Stomach (tissue), 9 donors: ENCODE data around the gene ELP1. TPM values are rescaled to one million over a fixed set of nuclear protein-coding genes. Genes with fewer than 3 reads are reported as not detected.

Experiments used
- DNase-seq, 2 donors: peaks; one replicate each; pipeline versions ENCODE4 v3.0.0 to v3.0.0-alpha.2; 2013 to 2019
- H3K27ac ChIP-seq, 5 donors: fragments of 200-600 bp in 4 of 5; sonication (generic) in 4 of 5; one replicate each; pipeline ENCODE4 v1.5.1; 2013 to 2019; ENCODE audit warnings: mild to moderate bottlenecking in 1 of 5, moderate library complexity in 1 of 5
- H3K27me3 ChIP-seq, 3 donors: fragments of 200-600 bp; sonication (generic); one replicate each; pipeline ENCODE4 v1.5.1; 2017 to 2019; ENCODE audit warnings: mixed run types in 1 of 3
- H3K36me3 ChIP-seq, 4 donors: fragments of 200-600 bp; sonication (generic); 1 replicate in 3 of 4; 2 replicates in 1 of 4; pipeline ENCODE4 v1.5.1; 2016 to 2019
- H3K4me1 ChIP-seq, 4 donors: fragments of 200-600 bp; sonication (generic); one replicate each; pipeline ENCODE4 v1.5.1; 2016 to 2019
- H3K4me3 ChIP-seq, 4 donors: fragments of 200-600 bp; sonication (generic) in 3 of 4; one replicate each; pipeline ENCODE4 v1.5.1; 2016 to 2019; ENCODE audit warnings: mild to moderate bottlenecking in 1 of 4
- H3K9me3 ChIP-seq, 4 donors: fragments of 200-600 bp; sonication (generic); one replicate each; pipeline ENCODE4 v1.5.1; 2016 to 2019
- CTCF ChIP-seq, 7 experiments: fragments of 450-650 bp in 4 of 7; fragments of 200-600 bp in 3 of 7; sonication (generic) in 3 of 7; IDR thresholded peaks; one replicate each; pipeline ENCODE4 v1.5.1; 2016 to 2019; ENCODE audit warnings: antibody characterized with exemption in 7 of 7, control low read depth in 2 of 7, mild to moderate bottlenecking in 1 of 7
- EP300 ChIP-seq: sonication (generic); formaldehyde crosslinking; IDR thresholded peaks from one replicate; pipeline ENCODE4 v1.6.1; 2017; ENCODE audit warnings: antibody characterized with exemption
- POLR2A ChIP-seq, 4 donors: fragments of 450-650 bp; IDR thresholded peaks; one replicate each; pipeline ENCODE4 v1.6.1; 2016; ENCODE audit warnings: antibody characterized with exemption in 4 of 4, control low read depth in 2 of 4, mild to moderate bottlenecking in 1 of 4, moderate library complexity in 1 of 4
- POLR2AphosphoS5 ChIP-seq, 3 donors: sonication (generic); formaldehyde crosslinking; IDR thresholded peaks; one replicate each; pipeline ENCODE4 v1.6.1; 2016; ENCODE audit warnings: antibody characterized with exemption in 3 of 3
- WGBS, 5 donors: extraction: QIAGEN DNeasy Blood & Tissue Kit in 3 of 5; methylation state at CpG; one replicate each; pipeline versions ENCODE4 v1.1.5 to v1.1.7; 2013 to 2018; 5-methylcytosine and 5-hydroxymethylcytosine counted together
- intact Hi-C: fragments of 100-400 bp; cut with DNase I; formaldehyde crosslinking; loops from one replicate; pipeline ENCODE4 v1.15.1; 2023; ENCODE audit warnings: low total_unique reads
- polyA plus RNA-seq, 3 donors: library from polyadenylated mRNA; stranded (reverse); fragments of 200-250 nt; gene quantifications; one replicate each; pipeline ENCODE4 v1.2.3, GENCODE V29; 2013
- total RNA-seq, 5 donors: library from RNA; depleted of rRNA; stranded (reverse); fragments of >200 nt; gene quantifications; one replicate each; pipeline versions ENCODE4 v1.1.0 to v1.2.3, GENCODE V29; 2014 to 2016
- donor health status: healthy with polysubstance abuse.
- donor health status: Bipolar disorder and iron deficiency.
- donor health status: healthy.

The ELP1 gene
- total and polyA plus RNA-seq, 8 donors, result 6.0 to 47.3 (median 19.0) TPM

DNA sequence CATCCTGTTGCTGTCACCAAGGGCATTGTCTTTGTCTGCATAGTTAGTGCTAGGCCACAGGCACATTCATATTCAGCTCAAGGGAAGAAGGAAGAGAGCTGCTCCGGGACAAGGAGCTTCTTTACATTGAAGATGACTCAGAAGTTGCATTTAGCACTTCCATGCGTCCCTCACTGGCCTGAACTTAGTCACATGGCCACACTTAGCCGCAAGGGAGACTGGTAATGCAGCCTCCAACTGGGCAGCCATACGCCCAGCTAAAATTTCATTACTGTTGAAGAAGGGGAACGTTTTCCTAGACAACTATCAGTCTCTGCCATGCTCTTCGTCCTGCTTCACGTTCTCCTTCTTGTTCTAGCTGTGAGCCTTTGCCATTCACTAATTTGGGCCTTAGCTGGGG, 98.1 kb downstream of the ELP1 start:
- Histone ChIP-seq H3K27me3 (no peaks in the 10 kb centered on the region), H3K4me3 (no peak overlapping the region), H3K9me3 (no peaks in the 10 kb centered on the region), H3K4me1 (no peaks in the 10 kb centered on the region), H3K27ac (no peak overlapping the region), H3K36me3 (no peaks in the 10 kb centered on the region)
- 65 to 86% (median 85%) methylated on average over 5 to 7 of the region's 7 CpGs for WGBS, 5 donors
- TF ChIP-seq POLR2A (IDR thresholded peaks at IDR 0.05) (no peak), CTCF (IDR thresholded peaks at IDR 0.05) (no peak), POLR2AphosphoS5 (IDR thresholded peaks at IDR 0.05) (no peak), EP300 (no peak)
- DNase-seq, result no peak
- intact Hi-C loops, result no loop called here

DNA sequence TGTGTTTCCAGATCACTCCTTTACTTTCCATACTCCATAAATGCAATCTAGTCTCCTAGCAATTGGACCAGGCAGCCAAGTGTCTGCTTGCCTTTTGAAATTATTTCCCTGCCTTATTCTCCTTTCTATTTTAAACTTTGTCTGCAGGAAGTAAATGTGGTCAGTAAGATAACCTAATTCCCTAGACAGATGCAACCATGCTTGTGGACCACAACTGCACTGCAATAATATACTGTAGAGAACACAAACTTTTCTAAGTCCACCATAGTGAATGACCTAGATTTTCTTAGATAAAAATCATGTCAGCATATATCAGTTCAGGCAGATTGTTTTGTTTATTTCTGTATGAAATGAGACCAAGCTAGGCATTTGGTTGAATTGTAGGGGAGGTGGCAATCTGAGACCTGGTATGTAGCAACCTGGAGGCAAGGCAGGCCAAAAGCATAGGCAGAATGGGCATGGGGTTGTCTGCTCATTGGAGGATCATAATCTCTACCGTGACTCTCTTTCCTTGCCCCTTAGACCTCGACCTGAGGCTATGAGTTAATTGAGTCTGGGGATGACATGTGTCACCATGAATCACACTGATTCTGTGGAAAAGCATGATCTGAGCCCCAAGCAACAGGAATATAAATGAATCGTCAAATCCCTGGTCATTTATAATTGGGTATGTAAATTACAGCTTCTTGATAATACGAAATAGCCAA, 98.8 kb downstream of the ELP1 start:
- Histone ChIP-seq H3K9me3 (no peaks in the 10 kb centered on the region), H3K4me1 (no peaks in the 10 kb centered on the region), H3K4me3 (no peak overlapping the region), H3K27me3 (no peaks in the 10 kb centered on the region), H3K27ac (no peak overlapping the region), H3K36me3 (no peaks in the 10 kb centered on the region)
- TF ChIP-seq EP300 (no peak), CTCF (IDR thresholded peaks at IDR 0.05) (no peak), POLR2A (IDR thresholded peaks at IDR 0.05) (no peak), POLR2AphosphoS5 (IDR thresholded peaks at IDR 0.05) (no peak)
- intact Hi-C loops, result no loop called here
- 50 to 76% (median 73%) methylated on average over 4 of the region's 4 CpGs for WGBS, 5 donors
- no peak for DNase-seq

DNA sequence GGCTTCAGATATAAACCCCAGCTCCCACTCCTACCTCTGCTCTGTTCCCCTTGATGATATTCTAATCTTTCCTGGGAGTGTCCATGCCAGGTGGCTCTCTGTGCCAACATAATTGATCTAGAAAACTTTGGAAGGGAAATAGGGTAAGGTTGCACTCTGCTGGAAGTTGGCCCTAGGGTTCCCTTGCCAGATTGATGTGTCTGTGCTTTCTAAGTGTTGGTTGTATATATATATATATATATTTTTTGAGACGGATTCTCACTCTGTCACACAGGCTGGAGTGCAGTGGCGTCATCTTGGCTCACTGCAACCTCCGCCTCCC, 101.8 kb downstream of the ELP1 start:
- H3K27me3 ChIP-seq, result no peaks in the 10 kb centered on the region
- TF ChIP-seq POLR2A (IDR thresholded peaks at IDR 0.05) (no peak), CTCF (IDR thresholded peaks at IDR 0.05) (no peak), POLR2AphosphoS5 (IDR thresholded peaks at IDR 0.05) (no peak), EP300 (no peak)

DNA sequence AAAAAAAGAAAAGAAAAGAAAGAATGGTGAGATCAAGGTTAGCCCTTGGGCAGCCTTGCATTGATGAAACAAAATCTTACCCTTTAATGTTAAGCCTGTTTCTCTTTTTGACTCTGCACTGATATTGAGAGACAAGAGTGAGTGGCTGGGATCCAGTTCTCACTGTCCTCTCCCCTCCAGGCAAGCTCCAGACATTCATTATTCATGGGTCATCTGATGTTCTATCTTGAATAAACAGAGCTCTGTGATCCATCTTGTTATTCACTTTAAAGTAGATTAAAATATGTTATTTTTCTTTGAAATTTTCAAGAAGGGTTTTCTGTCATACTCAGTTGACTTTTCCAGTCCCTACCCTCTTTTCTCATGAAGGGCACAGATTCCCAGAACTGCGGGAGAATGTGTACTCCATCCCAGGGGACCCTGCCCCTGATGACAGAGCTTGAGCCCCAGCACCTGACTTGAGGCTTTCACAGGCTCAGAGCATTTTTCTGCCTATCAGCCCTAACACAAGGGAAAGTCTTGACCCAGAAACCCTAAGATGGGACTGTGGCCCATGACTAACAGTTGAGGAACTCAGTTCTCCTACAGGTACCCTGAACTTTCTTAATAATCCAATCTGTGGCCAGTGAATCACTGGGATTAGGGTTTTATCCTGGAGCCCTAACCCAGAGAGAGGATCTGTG, 102.3 kb downstream of the ELP1 start:
- H3K4me3 ChIP-seq, result no peak overlapping the region
- H3K27me3 ChIP-seq, result no peaks in the 10 kb centered on the region
- no peak overlapping the region for H3K27ac ChIP-seq
- intact Hi-C loops, result no loop called here
- H3K36me3 ChIP-seq, result no peaks in the 10 kb centered on the region
- no peaks in the 10 kb centered on the region for H3K9me3 ChIP-seq
- no peak for DNase-seq
- TF ChIP-seq POLR2AphosphoS5 (IDR thresholded peaks at IDR 0.05) (no peak), CTCF (IDR thresholded peaks at IDR 0.05) (no peak), POLR2A (IDR thresholded peaks at IDR 0.05) (no peak), EP300 (no peak)
- 81 to 97% (median 93%) methylated on average over 1 of the region's 1 CpG for WGBS, 5 donors
- H3K4me1 ChIP-seq, result no peaks in the 10 kb centered on the region

More for the DNA sequence above, 101.8 kb downstream of the ELP1 start:
- H3K36me3 ChIP-seq, result no peaks in the 10 kb centered on the region
- intact Hi-C loops, result no loop called here
- H3K9me3 ChIP-seq, result no peaks in the 10 kb centered on the region
- H3K4me3 ChIP-seq, result no peak overlapping the region
- no peak overlapping the region for H3K27ac ChIP-seq
- no peaks in the 10 kb centered on the region for H3K4me1 ChIP-seq
- DNase-seq, result no peak
- 82 to 98% (median 94%) methylated on average over 3 of the region's 3 CpGs for WGBS, 5 donors
